Heart right ventricle (tissue), 16 donors: ENCODE measurements around the gene IFNL1. TPM values are rescaled to one million over a fixed set of nuclear protein-coding genes. Genes with fewer than 3 reads are reported as not detected.

ENCODE experiments used
- ATAC-seq, 8 donors: fragments of 200-7000 bp; cut with Tn5 transposase; one replicate each; pipeline ENCODE4 v1.9.1; 2020; ENCODE audit warnings: mild to moderate bottlenecking in 8 of 8, moderate library complexity in 8 of 8, moderate number of reproducible peaks in 1 of 8
- DNase-seq, 2 donors: peaks; one replicate each; pipeline ENCODE4 v3.0.0-alpha.2; 2020
- H3K27ac ChIP-seq, 10 donors: fragments of 200-600 bp; sonication (generic) in 2 of 10; one replicate each; pipeline versions ENCODE4 v1.5.0 to v1.8.0; 2020 to 2022; ENCODE audit warnings: mild to moderate bottlenecking in 3 of 10
- H3K27me3 ChIP-seq, 7 donors: fragments of 200-600 bp; one replicate each; pipeline ENCODE4 v1.8.0; 2021 to 2022; ENCODE audit warnings: mild to moderate bottlenecking in 2 of 7
- H3K36me3 ChIP-seq, 9 donors: fragments of 200-600 bp; sonication (generic) in 1 of 9; one replicate each; pipeline versions ENCODE4 v1.5.0 to v1.8.0; 2020 to 2022; ENCODE audit warnings: mild to moderate bottlenecking in 2 of 9
- H3K4me1 ChIP-seq, 9 donors: fragments of 200-600 bp; sonication (generic) in 1 of 9; one replicate each; pipeline versions ENCODE4 v1.5.0 to v1.8.0; 2020 to 2022; ENCODE audit warnings: mild to moderate bottlenecking in 4 of 9
- H3K4me3 ChIP-seq, 10 donors: fragments of 200-600 bp; sonication (generic) in 2 of 10; one replicate each; pipeline versions ENCODE4 v1.5.0 to v1.8.0; 2020 to 2022; ENCODE audit warnings: mild to moderate bottlenecking in 7 of 10, moderate library complexity in 2 of 10
- H3K9me3 ChIP-seq, 11 donors: fragments of 200-600 bp in 10 of 11; sonication (generic) in 2 of 11; one replicate each; pipeline versions ENCODE4 v1.5.0 to v1.8.0; 2013 to 2022; ENCODE audit warnings: mild to moderate bottlenecking in 2 of 11, control low read depth in 1 of 11, moderate library complexity in 1 of 11
- CTCF ChIP-seq, 9 donors: fragments of 200-600 bp; sonication (generic) in 2 of 9; IDR thresholded peaks; one replicate each; pipeline versions ENCODE4 v1.5.0 to v1.8.0; 2021 to 2022; ENCODE audit warnings: antibody characterized with exemption in 9 of 9, mild to moderate bottlenecking in 5 of 9, moderate library complexity in 1 of 9
- WGBS, 2 donors: extraction: QIAGEN DNeasy Blood & Tissue Kit; methylation state at CpG; one replicate each; pipeline ENCODE4 v1.1.7; 2013; ENCODE audit warnings: inconsistent platforms in 1 of 2; 5-methylcytosine and 5-hydroxymethylcytosine counted together
- intact Hi-C, 10 donors: fragments of 100-400 bp; cut with DNase I; formaldehyde crosslinking; loops; one replicate each; pipeline versions ENCODE4 v1.11.1 to v1.14.2; 2022
- polyA plus RNA-seq, 2 donors: library from polyadenylated mRNA; stranded (reverse); fragments of 200-250 nt; gene quantifications; one replicate each; pipeline ENCODE4 v1.2.3, GENCODE V29; 2013
- total RNA-seq, 10 donors: library from RNA; stranded (reverse); fragmentation: NEBNext Ultra II Directional in 3 of 10; extraction: Animal tissue kit (Norgen Biotek cat#: 25700) in 3 of 10; gene quantifications; one replicate each; pipeline versions ENCODE4 v1.2.1 to v1.2.4, GENCODE V29; 2021 to 2023
- donor health status: Arrhythmogenic right ventricular cardiomyopathy.
- donor health status: ischemic (EF 13 %, LVEDD 7.1; RV severe dilation, severe dysfunction).
- donor health status: healthy with polysubstance abuse.
- donor health status: DM: no; HTN: yes; CAD: no.
- donor health status: DM: no; HTN: no; CAD: no.
- donor health status: ischemic (EF 25% LVEDD 6.9; RV normal size, moderate dysfunction).
- donor health status: ischemic (EF 25% LVEDD 5.7; RV mildly dilated, moderate dysfunction).
- donor health status: healthy.
- donor health status: DM: yes; HTN: yes; CAD: no.
- donor health status: Ischemic cardiomyopathy.
- donor health status: ischemic (EF 35%, LVEDD 5.7; RV mildly dilated, moderate dysfunction).
- donor health status: nonischemic (EF 11% LVEDD 7.7; RV severe dilation, severe dysfunction).
- donor health status: DM: yes; HTN: yes; CAD: no.
- donor health status: PGD.
- donor health status: ischemic (EF 29% LVEDD 5.4; RV normal size, mild dysfunction).
- donor health status: nonischemic (EF 23%, LVEDD 6.1; RV moderate dilation, normal function).

The IFNL1 gene
- total and polyA plus RNA-seq, 12 donors: not detected

- no peak overlapping the region for H3K27ac ChIP-seq
- no peak overlapping the region for H3K4me3 ChIP-seq
- DNase-seq (no peak), ATAC-seq (no peak)
- WGBS, 2 donors: 37 to 40% methylated on average over 10 of the region's 10 CpGs
- TF ChIP-seq CTCF (IDR thresholded peaks at IDR 0.05): no peak
- H3K4me1 ChIP-seq: peaks cover 0 to 15% (median 7%) of the 10 kb centered on the region in 9 donors
- intact Hi-C loops: loop anchor here in 1 of 10 donors (10.0 kb wide), 1 partner anchor 1329 kb away; no protein-coding TSS in a partner anchor
- H3K27me3 ChIP-seq: peaks cover 13 to 91% (median 61%) of the 10 kb centered on the region in 7 donors
- H3K9me3 ChIP-seq: no peaks in the 10 kb centered on the region
- peaks cover 0 to 9% (median 0%) of the 10 kb centered on the region in 9 donors for H3K36me3 ChIP-seq
Observed at GRCh38 chr19:39303373-39304184, 7.4 kb downstream of the IFNL1 start.

GRCh38 chr19:39304185-39304513 is 7.9 kb downstream of the IFNL1 start:
- ATAC-seq (no peak), DNase-seq (no peak)
- no peak overlapping the region for H3K27ac ChIP-seq
- intact Hi-C loops: loop anchor here in 1 of 10 donors (10.0 kb wide), 1 partner anchor 1329 kb away; no protein-coding TSS in a partner anchor
- no peak overlapping the region for H3K4me3 ChIP-seq
- peaks cover 0 to 9% (median 0%) of the 10 kb centered on the region in 9 donors for H3K36me3 ChIP-seq
- H3K9me3 ChIP-seq: no peaks in the 10 kb centered on the region
- H3K4me1 ChIP-seq: peaks cover 0 to 15% (median 7%) of the 10 kb centered on the region in 9 donors
- peaks cover 13 to 93% (median 62%) of the 10 kb centered on the region in 7 donors for H3K27me3 ChIP-seq
- TF ChIP-seq CTCF (IDR thresholded peaks at IDR 0.05): no peak

- ATAC-seq (no peak), DNase-seq (no peak)
- H3K27ac ChIP-seq: no peak overlapping the region
- WGBS, 2 donors: 35 to 40% methylated on average over 6 of the region's 6 CpGs
- H3K27me3 ChIP-seq: peaks cover 13 to 88% (median 65%) of the 10 kb centered on the region in 7 donors
- no peaks in the 10 kb centered on the region for H3K9me3 ChIP-seq
- intact Hi-C loops: loop anchor here in 1 of 10 donors (10.0 kb wide), 1 partner anchor 1330 kb away; no protein-coding TSS in a partner anchor
- peaks cover 0 to 15% (median 7%) of the 10 kb centered on the region in 9 donors for H3K4me1 ChIP-seq
- H3K4me3 ChIP-seq: no peak overlapping the region
- no peak for TF ChIP-seq CTCF (IDR thresholded peaks at IDR 0.05)
- peaks cover 0 to 9% (median 0%) of the 10 kb centered on the region in 9 donors for H3K36me3 ChIP-seq
Observed at GRCh38 chr19:39304701-39305571, 8.7 kb downstream of the IFNL1 start.

DNA sequence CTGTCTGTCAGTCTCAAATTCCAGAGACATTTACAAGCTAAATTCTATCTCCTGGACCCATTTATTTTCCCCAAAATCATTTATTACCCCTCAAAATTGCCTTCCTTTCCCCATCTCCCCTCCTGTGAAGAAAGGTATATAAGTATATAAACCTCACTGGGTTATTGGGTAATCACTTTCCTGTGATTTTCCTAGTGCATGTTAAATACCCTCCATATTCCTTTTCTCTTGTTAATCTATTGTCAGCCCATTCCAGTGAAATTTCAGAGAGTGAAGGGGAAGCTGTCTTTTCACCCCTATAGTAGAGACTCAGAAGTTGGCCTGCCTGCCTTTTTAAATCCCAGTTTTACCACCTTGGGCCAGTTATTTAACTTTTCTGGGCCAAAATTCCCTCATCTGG is 9.9 kb downstream of the IFNL1 start:
- Histone ChIP-seq H3K4me3 (no peak overlapping the region), H3K36me3 (peaks cover 0 to 9% (median 0%) of the 10 kb centered on the region in 9 donors), H3K27ac (no peak overlapping the region), H3K9me3 (no peaks in the 10 kb centered on the region), H3K4me1 (peaks cover 0 to 15% (median 7%) of the 10 kb centered on the region in 9 donors), H3K27me3 (peaks cover 13 to 83% (median 65%) of the 10 kb centered on the region in 7 donors)
- TF ChIP-seq CTCF (IDR thresholded peaks at IDR 0.05): no peak
- ATAC-seq (no peak), DNase-seq (no peak)
- intact Hi-C loops: loop anchor here in 1 of 10 donors (10.0 kb wide), 1 partner anchor 1331 kb away; no protein-coding TSS in a partner anchor
